ENCODE measurements around the gene PTP4A1. TPM values are rescaled to one million over a fixed set of nuclear protein-coding genes. Genes with fewer than 3 reads are reported as not detected.

The PTP4A1 gene
- total and polyA plus RNA-seq, 2 of the 13 experiments (the other 11 are each of a cell fraction or from before 2014, with no cell fraction given): 141 to 376 TPM

- TF ChIP-seq POLR2G (IDR thresholded peaks at IDR 0.05; ENCODE audit: low read depth, low read length) (peak; percentile 48; the same call in 1 of the 2 replicates), RBFOX2 (IDR thresholded peaks at IDR 0.05; ENCODE audit: low read depth, low read length) (peak; percentile 64), ERF (CRISPR knock-in tag; IDR thresholded peaks at IDR 0.05) (0 out of 2 replicates have a peak, but pooled peaks have one; percentile 14), SMYD3 (CRISPR knock-in tag; IDR thresholded peaks at IDR 0.05) (no peak), MYC (CRISPR knock-in tag; IDR thresholded peaks at IDR 0.05; ENCODE audit: borderline replicate concordance) (no peak), ZBTB33 (CRISPR knock-in tag; IDR thresholded peaks at IDR 0.05) (peak; percentile 85), ZNF335 (CRISPR knock-in tag; IDR thresholded peaks at IDR 0.05) (0 out of 2 replicates have a peak, but pooled peaks have one; percentile 45), ZNF281 (CRISPR knock-in tag; IDR thresholded peaks at IDR 0.05; ENCODE audit: borderline replicate concordance) (0 out of 2 replicates have a peak, but pooled peaks have one; percentile 17), ZNF431 (CRISPR knock-in tag; IDR thresholded peaks at IDR 0.05; ENCODE audit: borderline replicate concordance, low read depth) (no peak)
Measured at GRCh38 chr6:63537201-63537958, 34.9 kb upstream of the PTP4A1 start (continued).
